Loucy (cell line): ENCODE results near the gene CDH13.

Source experiments
- H2AFZ ChIP-seq: fragments of 200-600 bp; sonication (generic); 2 replicates; pipeline ENCODE4 v1.6.0; 2016; ENCODE audit warnings: antibody characterized with exemption, mild to moderate bottlenecking, low read length, moderate library complexity
- H3F3A ChIP-seq: fragments of 200-600 bp; 2 replicates; pipeline ENCODE4 v1.6.0; 2016; ENCODE audit warnings: antibody characterized with exemption, low read depth, mild to moderate bottlenecking
- H3K27me3 ChIP-seq: fragments of 200-600 bp; sonication (generic); 2 replicates; pipeline ENCODE4 v1.6.1; 2014; ENCODE audit warnings: low read length, mild to moderate bottlenecking; ENCODE audit not compliant: insufficient read depth, poor library complexity, severe bottlenecking
- H3K36me3 ChIP-seq: fragments of 200-600 bp; sonication (generic); 2 replicates; pipeline ENCODE4 v1.6.1; 2016; ENCODE audit warnings: low read length; ENCODE audit not compliant: insufficient read depth
- H3K4me1 ChIP-seq: fragments of 200-600 bp; sonication (generic); 2 replicates; pipeline ENCODE4 v1.5.1; 2014; ENCODE audit warnings: low read length, mild to moderate bottlenecking; ENCODE audit not compliant: insufficient read depth, poor library complexity, severe bottlenecking
- H3K4me2 ChIP-seq: fragments of 200-600 bp; sonication (generic); 2 replicates; pipeline ENCODE4 v1.6.0; 2014; ENCODE audit warnings: antibody characterized with exemption, low read length, low read depth, mild to moderate bottlenecking; ENCODE audit not compliant: poor library complexity, severe bottlenecking
- H3K4me3 ChIP-seq: fragments of 200-600 bp; sonication (generic); 2 replicates; pipeline ENCODE4 v1.5.1; 2014; ENCODE audit warnings: low read length, mild to moderate bottlenecking, mixed read lengths; ENCODE audit not compliant: poor library complexity, severe bottlenecking
- H3K79me2 ChIP-seq: fragments of 200-600 bp; sonication (generic); 2 replicates; pipeline ENCODE4 v1.6.1; 2014; ENCODE audit warnings: low read length; ENCODE audit not compliant: insufficient read depth
- H3K9ac ChIP-seq: fragments of 200-600 bp; sonication (generic); 2 replicates; pipeline ENCODE4 v1.6.0; 2014; ENCODE audit warnings: mild to moderate bottlenecking, low read depth, low read length, moderate library complexity; ENCODE audit not compliant: poor library complexity, severe bottlenecking
- H3K9me2 ChIP-seq: fragments of 200-600 bp; sonication (generic); replicated peaks from 2 replicates; pipeline ENCODE4 v1.6.1; 2016; ENCODE audit warnings: low read depth, low read length, mixed read lengths
- H3K9me3 ChIP-seq: fragments of 200-600 bp; sonication (generic); 2 replicates; pipeline ENCODE4 v1.6.1; 2014; ENCODE audit warnings: mild to moderate bottlenecking, antibody characterized with exemption, low read length, low read depth; ENCODE audit not compliant: insufficient read depth
- H4K20me1 ChIP-seq: fragments of 200-600 bp; sonication (generic); 2 replicates; pipeline ENCODE4 v1.6.0; 2014; ENCODE audit warnings: antibody characterized with exemption, low read length, mild to moderate bottlenecking; ENCODE audit not compliant: insufficient read depth, poor library complexity, severe bottlenecking
- CTCF ChIP-seq: fragments of 200-600 bp; sonication (generic); conservative IDR thresholded peaks from 2 replicates; pipeline ENCODE4 v1.5.1; 2014; ENCODE audit warnings: mild to moderate bottlenecking, antibody characterized with exemption, low read length
- EZH2phosphoT487 ChIP-seq: fragments of 200-600 bp; IDR thresholded peaks from 2 replicates; pipeline ENCODE4 v1.6.1; 2018; ENCODE audit warnings: antibody characterized with exemption, mild to moderate bottlenecking, moderate library complexity, borderline replicate concordance

CDH13 gene

GRCh38 chr16:83238949-83239691 lies 612.4 kb downstream of the CDH13 start:
- H3K4me1 ChIP-seq, result no peaks in the 10 kb centered on the region
- H3K36me3 ChIP-seq, result no peaks in the 10 kb centered on the region
- H4K20me1 ChIP-seq, result no peaks in the 10 kb centered on the region
- H3K4me3 ChIP-seq, result no peak overlapping the region
- no peaks in the 10 kb centered on the region for H3F3A ChIP-seq
- no peaks in the 10 kb centered on the region for H3K9me2 ChIP-seq
- no peak overlapping the region for H2AFZ ChIP-seq
- H3K4me2 ChIP-seq, result no peak overlapping the region
- no peaks in the 10 kb centered on the region for H3K9me3 ChIP-seq
- no peaks in the 10 kb centered on the region for H3K79me2 ChIP-seq
- TF ChIP-seq CTCF (no peak), EZH2phosphoT487 (no peak)
- H3K9ac ChIP-seq, result no peak overlapping the region
- no peaks in the 10 kb centered on the region for H3K27me3 ChIP-seq

- no peak overlapping the region for H3K4me3 ChIP-seq
- H4K20me1 ChIP-seq, result no peaks in the 10 kb centered on the region
- H2AFZ ChIP-seq, result no peak overlapping the region
- no peak overlapping the region for H3K9ac ChIP-seq
- H3F3A ChIP-seq, result no peaks in the 10 kb centered on the region
- H3K4me1 ChIP-seq, result no peaks in the 10 kb centered on the region
- no peaks in the 10 kb centered on the region for H3K79me2 ChIP-seq
- H3K4me2 ChIP-seq, result no peak overlapping the region
- H3K9me2 ChIP-seq, result no peaks in the 10 kb centered on the region
- no peaks in the 10 kb centered on the region for H3K27me3 ChIP-seq
- no peaks in the 10 kb centered on the region for H3K9me3 ChIP-seq
- TF ChIP-seq CTCF (no peak), EZH2phosphoT487 (no peak)
- no peaks in the 10 kb centered on the region for H3K36me3 ChIP-seq
Measured at GRCh38 chr16:83244057-83244456, 617.3 kb downstream of the CDH13 start.

- Histone ChIP-seq H3K27me3 (no peaks in the 10 kb centered on the region), H3K79me2 (no peaks in the 10 kb centered on the region), H2AFZ (no peak overlapping the region), H3K4me3 (no peak overlapping the region), H3K9ac (no peak overlapping the region), H3K4me1 (no peaks in the 10 kb centered on the region), H3K9me3 (no peaks in the 10 kb centered on the region), H4K20me1 (no peaks in the 10 kb centered on the region), H3K4me2 (no peak overlapping the region), H3K9me2 (no peaks in the 10 kb centered on the region), H3F3A (no peaks in the 10 kb centered on the region), H3K36me3 (no peaks in the 10 kb centered on the region)
- no peak for TF ChIP-seq CTCF
- TF ChIP-seq EZH2phosphoT487, result no peak
Measured at GRCh38 chr16:83245061-83245460, 618.3 kb downstream of the CDH13 start.
